ENCODE results near the gene CFAP107.

Gene CFAP107

GRCh38 chr1:12763479-12763878 lies 17.5 kb downstream of the CFAP107 start:
- TF ChIP-seq TAF1 (IDR thresholded peaks at IDR 0.05; ENCODE audit: borderline replicate concordance, insufficient read depth, low read length) (no peak), POLR2AphosphoS5 (IDR thresholded peaks at IDR 0.05; ENCODE audit: low read depth, low read length) (no peak), SIN3A (IDR thresholded peaks at IDR 0.05; ENCODE audit: borderline replicate concordance, insufficient read depth, low read length) (no peak), FOXP2 (optimal IDR thresholded peaks at IDR 0.05; ENCODE audit: borderline replicate concordance, extremely low read depth, extremely low read length, insufficient read depth) (no peak), REST (IDR thresholded peaks at IDR 0.05; ENCODE audit: insufficient read depth in 1 of 2, low read depth in 2 of 2, low read length in 2 of 2) (no peak)

- TF ChIP-seq REST (IDR thresholded peaks at IDR 0.05; ENCODE audit: insufficient read depth in 1 of 2, low read depth in 2 of 2, low read length in 2 of 2): no peak
- no peak for TF ChIP-seq POLR2AphosphoS5 (IDR thresholded peaks at IDR 0.05; ENCODE audit: low read depth, low read length)
- no peak for TF ChIP-seq FOXP2 (optimal IDR thresholded peaks at IDR 0.05; ENCODE audit: borderline replicate concordance, extremely low read depth, extremely low read length, insufficient read depth)
- TF ChIP-seq TAF1 (IDR thresholded peaks at IDR 0.05; ENCODE audit: borderline replicate concordance, insufficient read depth, low read length): no peak
- no peak for TF ChIP-seq SIN3A (IDR thresholded peaks at IDR 0.05; ENCODE audit: borderline replicate concordance, insufficient read depth, low read length)
Observed at GRCh38 chr1:12764016-12764415, 18.0 kb downstream of the CFAP107 start.

- no peak for TF ChIP-seq FOXP2 (optimal IDR thresholded peaks at IDR 0.05; ENCODE audit: borderline replicate concordance, extremely low read depth, extremely low read length, insufficient read depth)
- TF ChIP-seq TAF1 (IDR thresholded peaks at IDR 0.05; ENCODE audit: borderline replicate concordance, insufficient read depth, low read length): no peak
- no peak for TF ChIP-seq POLR2AphosphoS5 (IDR thresholded peaks at IDR 0.05; ENCODE audit: low read depth, low read length)
- no peak for TF ChIP-seq SIN3A (IDR thresholded peaks at IDR 0.05; ENCODE audit: borderline replicate concordance, insufficient read depth, low read length)
- TF ChIP-seq REST (IDR thresholded peaks at IDR 0.05; ENCODE audit: insufficient read depth in 1 of 2, low read depth in 2 of 2, low read length in 2 of 2): no peak
Observed at GRCh38 chr1:12769031-12769430, 23.0 kb downstream of the CFAP107 start.

- TF ChIP-seq TAF1 (IDR thresholded peaks at IDR 0.05; ENCODE audit: borderline replicate concordance, insufficient read depth, low read length) (no peak), FOXP2 (optimal IDR thresholded peaks at IDR 0.05; ENCODE audit: borderline replicate concordance, extremely low read depth, extremely low read length, insufficient read depth) (no peak), SIN3A (IDR thresholded peaks at IDR 0.05; ENCODE audit: borderline replicate concordance, insufficient read depth, low read length) (no peak), POLR2AphosphoS5 (IDR thresholded peaks at IDR 0.05; ENCODE audit: low read depth, low read length) (no peak), REST (IDR thresholded peaks at IDR 0.05; ENCODE audit: insufficient read depth in 1 of 2, low read depth in 2 of 2, low read length in 2 of 2) (no peak)
Observed at GRCh38 chr1:12769976-12770505, 24.0 kb downstream of the CFAP107 start.

GRCh38 chr1:12770620-12771019 lies 24.6 kb downstream of the CFAP107 start:
- no peak for TF ChIP-seq POLR2AphosphoS5 (IDR thresholded peaks at IDR 0.05; ENCODE audit: low read depth, low read length)
- TF ChIP-seq TAF1 (IDR thresholded peaks at IDR 0.05; ENCODE audit: borderline replicate concordance, insufficient read depth, low read length): no peak
- TF ChIP-seq SIN3A (IDR thresholded peaks at IDR 0.05; ENCODE audit: borderline replicate concordance, insufficient read depth, low read length): no peak
- no peak for TF ChIP-seq FOXP2 (optimal IDR thresholded peaks at IDR 0.05; ENCODE audit: borderline replicate concordance, extremely low read depth, extremely low read length, insufficient read depth)
- no peak for TF ChIP-seq REST (IDR thresholded peaks at IDR 0.05; ENCODE audit: insufficient read depth in 1 of 2, low read depth in 2 of 2, low read length in 2 of 2)
